Erythroblast (primary cell): Measurements from ENCODE around the gene CEP19.
A peak's percentile ranks its signal among the peaks of the same experiment; 100 is the strongest.

ENCODE experiments used
- DNase-seq, 2 experiments: peaks; one replicate each; lab custom pipeline; 2025; lab: John Stamatoyannopoulos, UW
- GATA1 ChIP-seq: IDR thresholded peaks from 2 replicates; pipeline ENCODE4 v1.6.1; 2011; ENCODE audit warnings: low read depth, mild to moderate bottlenecking, control low read depth, low read length, moderate library complexity
- POLR2A ChIP-seq: IDR thresholded peaks from 2 replicates; pipeline ENCODE4 v1.6.1; 2011; ENCODE audit warnings: mild to moderate bottlenecking, low read length

The CEP19 gene

DNA sequence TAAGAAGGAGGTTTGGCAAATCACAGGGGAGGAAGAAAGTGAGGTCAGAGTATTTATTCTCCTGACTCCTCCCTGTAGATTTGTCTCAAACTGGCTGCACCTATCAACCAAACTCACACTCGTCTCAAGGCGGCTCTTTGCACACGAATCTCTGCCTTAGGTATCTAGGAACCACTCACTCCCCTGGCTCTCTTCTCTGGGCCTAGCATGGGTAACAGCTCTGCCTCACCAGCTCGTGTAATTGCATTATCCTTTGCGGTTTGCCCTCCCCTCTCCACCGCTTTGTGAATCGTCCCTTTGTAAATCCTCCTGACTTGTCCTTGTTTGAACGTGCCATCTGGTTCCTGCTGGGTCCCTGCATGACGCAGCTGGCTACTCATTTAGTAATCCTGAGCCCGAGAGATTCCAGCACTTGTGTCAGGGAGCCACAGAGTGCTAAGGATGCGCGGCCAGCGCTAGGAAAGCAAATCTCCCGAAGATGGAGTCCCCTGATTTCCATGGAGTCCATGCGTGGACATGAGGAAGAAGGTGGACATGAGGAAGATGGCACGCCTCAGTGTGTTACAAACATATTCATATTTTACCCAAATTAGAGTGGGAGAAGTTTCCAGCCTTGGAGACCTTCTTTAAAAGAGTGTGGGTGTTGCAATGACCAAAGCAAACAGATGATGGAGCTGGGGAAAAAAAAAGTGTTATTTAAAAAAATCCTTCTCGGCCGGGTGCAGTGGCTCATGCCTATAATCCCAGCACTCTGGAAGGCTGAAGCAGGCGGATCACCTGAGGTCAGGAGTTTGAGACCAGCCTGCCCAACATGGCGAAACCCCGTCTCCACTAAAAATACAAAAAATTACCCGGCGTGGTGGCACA lies 45.8 kb downstream of the CEP19 start:
- no peak for DNase-seq
- no peak for TF ChIP-seq POLR2A
- no peak for TF ChIP-seq GATA1

DNA sequence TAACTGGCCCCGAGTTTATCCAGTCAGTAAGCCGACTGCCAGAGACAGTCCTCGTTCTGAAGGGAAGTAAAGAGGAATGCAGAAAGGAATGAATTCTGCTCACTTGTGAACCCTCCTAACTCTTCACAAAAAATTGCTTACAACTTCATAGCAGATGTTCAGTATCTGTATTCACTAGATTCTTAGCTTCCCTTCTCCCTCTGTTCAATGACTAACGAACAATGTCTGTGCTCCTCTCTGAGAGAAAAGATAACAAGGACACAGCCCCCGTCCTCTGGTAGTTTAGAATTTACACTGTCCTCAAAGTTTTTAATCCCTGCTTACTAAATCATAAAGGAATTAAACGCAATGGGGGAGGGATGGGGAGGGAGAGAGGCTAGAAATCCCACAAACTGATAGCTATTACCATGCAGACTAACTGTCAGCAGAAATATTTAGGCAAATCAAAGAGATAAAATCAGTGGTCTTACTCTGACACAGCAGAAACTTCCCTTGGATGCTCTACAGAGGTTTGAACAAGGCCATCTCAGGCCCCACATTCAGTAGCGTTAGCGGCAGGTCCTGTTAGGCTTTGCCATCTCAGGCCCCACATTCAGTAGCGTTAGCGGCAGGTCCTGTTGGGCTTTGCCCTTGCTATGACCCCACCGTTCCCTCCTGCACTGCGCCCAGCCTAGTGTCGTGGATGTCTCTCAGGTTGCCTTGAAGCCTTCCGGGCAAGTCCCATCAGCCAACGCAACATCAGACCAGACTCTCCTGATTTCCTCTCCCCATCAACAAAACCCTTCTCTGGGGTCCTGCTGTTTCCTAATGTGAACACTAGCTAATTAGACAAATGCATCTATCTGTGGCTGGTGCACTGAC lies 49.1 kb downstream of the CEP19 start:
- no peak for TF ChIP-seq POLR2A
- TF ChIP-seq GATA1: no peak
- peak; percentile 36 to 48 for DNase-seq

DNA sequence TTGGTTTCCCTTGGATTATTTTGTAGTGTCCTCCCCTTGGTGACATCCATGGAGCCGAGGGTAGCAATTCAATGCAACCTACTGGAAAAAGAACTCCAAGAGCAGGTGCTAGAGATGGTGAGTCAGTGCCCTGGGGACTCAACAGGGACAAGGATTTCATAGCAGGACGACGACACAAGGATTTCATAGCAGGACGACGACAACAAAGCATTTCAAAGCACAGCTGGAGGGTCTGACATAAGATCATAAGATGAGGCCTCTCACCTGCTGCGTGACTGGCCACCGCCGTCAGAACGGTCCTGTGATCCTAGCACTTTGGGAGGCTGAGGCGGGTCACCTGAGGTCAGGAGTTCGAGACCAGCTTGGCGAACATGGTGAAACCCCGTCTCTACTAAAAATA lies 50.0 kb downstream of the CEP19 start:
- no peak for TF ChIP-seq POLR2A
- no peak for TF ChIP-seq GATA1
- no peak for DNase-seq

DNA sequence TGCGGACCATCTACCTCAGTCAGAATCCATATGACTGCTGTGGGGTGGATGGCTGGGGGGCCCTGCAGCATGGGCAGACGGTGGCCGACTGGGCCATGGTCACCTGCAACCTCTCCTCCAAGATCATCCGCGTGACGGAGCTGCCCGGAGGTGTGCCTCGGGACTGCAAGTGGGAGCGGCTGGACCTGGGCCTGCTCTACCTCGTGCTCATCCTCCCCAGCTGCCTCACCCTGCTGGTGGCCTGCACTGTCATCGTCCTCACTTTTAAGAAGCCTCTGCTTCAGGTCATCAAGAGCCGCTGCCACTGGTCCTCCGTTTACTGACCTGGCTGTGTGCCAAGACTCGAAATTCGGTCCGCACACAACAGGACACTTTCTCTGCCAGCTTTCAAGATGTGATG lies 50.6 kb downstream of the CEP19 start:
- TF ChIP-seq POLR2A (no peak), GATA1 (no peak)

DNA sequence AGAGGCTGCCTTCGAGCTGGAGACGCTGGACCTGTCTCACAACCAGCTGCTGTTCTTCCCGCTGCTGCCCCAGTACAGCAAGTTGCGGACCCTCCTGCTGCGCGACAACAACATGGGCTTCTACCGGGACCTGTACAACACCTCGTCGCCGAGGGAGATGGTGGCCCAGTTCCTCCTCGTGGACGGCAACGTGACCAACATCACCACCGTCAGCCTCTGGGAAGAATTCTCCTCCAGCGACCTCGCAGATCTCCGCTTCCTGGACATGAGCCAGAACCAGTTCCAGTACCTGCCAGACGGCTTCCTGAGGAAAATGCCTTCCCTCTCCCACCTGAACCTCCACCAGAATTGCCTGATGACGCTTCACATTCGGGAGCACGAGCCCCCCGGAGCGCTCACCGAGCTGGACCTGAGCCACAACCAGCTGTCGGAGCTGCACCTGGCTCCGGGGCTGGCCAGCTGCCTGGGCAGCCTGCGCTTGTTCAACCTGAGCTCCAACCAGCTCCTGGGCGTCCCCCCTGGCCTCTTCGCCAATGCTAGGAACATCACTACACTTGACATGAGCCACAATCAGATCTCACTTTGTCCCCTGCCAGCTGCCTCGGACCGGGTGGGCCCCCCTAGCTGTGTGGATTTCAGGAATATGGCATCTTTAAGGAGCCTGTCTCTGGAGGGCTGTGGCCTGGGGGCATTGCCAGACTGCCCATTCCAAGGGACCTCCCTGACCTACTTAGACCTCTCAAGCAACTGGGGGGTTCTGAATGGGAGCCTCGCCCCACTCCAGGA lies 51.5 kb downstream of the CEP19 start:
- DNase-seq: no peak
- TF ChIP-seq POLR2A: no peak
- TF ChIP-seq GATA1: no peak

More for the DNA sequence above, 50.6 kb downstream of the CEP19 start:
- no peak for DNase-seq

DNA sequence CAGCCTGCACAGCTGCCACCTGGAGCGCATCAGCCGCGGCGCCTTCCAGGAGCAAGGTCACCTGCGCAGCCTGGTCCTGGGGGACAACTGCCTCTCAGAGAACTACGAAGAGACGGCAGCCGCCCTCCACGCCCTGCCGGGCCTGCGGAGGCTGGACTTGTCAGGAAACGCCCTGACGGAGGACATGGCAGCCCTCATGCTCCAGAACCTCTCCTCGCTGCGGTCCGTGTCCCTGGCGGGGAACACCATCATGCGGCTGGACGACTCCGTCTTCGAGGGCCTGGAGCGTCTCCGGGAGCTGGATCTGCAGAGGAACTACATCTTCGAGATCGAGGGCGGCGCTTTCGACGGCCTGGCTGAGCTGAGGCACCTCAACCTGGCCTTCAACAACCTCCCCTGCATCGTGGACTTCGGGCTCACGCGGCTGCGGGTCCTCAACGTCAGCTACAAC lies 52.1 kb downstream of the CEP19 start:
- TF ChIP-seq GATA1 (no peak), POLR2A (no peak)
- DNase-seq: no peak
